Right ventricle myocardium superior (tissue), 1 donor: Measurements from ENCODE around the gene RGS9BP. TPM values are rescaled to one million over a fixed set of nuclear protein-coding genes. Genes with fewer than 3 reads are reported as not detected.
"Not testable (repeated sequence)": the region's sequence is repeated elsewhere in the genome, so short reads cannot be mapped to it uniquely, and the experiment has no call there.

Source experiments
- ATAC-seq: fragments of 200-7000 bp; cut with Tn5 transposase; one replicate; pipeline ENCODE4 v1.9.1; 2020; ENCODE audit warnings: mild to moderate bottlenecking; ENCODE audit not compliant: poor library complexity
- DNase-seq: peaks from one replicate; pipeline ENCODE4 v3.0.0-alpha.2; 2020
- intact Hi-C: fragments of 100-400 bp; cut with DNase I; formaldehyde crosslinking; loops from one replicate; pipeline ENCODE4 v1.11.2; 2022
- long read RNA-seq: library from polyadenylated mRNA; unstranded; transcript quantifications from one replicate; pipeline ENCODE4 v2.0.0, GENCODE V29; 2021
- total RNA-seq: library from RNA; stranded (reverse); fragmentation: NEBNext Ultra II Directional; extraction: Animal tissue kit (Norgen Biotek cat#: 25700); gene quantifications from one replicate; pipeline ENCODE4 v1.2.1, GENCODE V29; 2021
- donor health status: DM: no; HTN: yes; CAD: no; lungs with severe emphysema.

The RGS9BP gene
- total RNA-seq = 14.3 TPM
- long read RNA-seq, transcript RGS9BP-201 (1 exons, 2,894 nt) = major isoform, 31 of 31 reads
- long read RNA-seq, partial matches to known transcripts = 0 of 31 reads
- long read RNA-seq, other reads (novel, unspliced or antisense) = 0 of 31 reads

- ATAC-seq (peak; percentile 85), DNase-seq (peak; percentile 94)
- intact Hi-C loops = loop anchor here (10.0 kb wide), 1 partner anchor 91 kb away; the partner anchor contains the start of gene PDCD5
Observed at GRCh38 chr19:32675720-32676185, at the start of gene RGS9BP. TSS of gene RGS9BP (plus strand) at chr19:32675848. CDS start at chr19:32676264, 416 bp downstream.

- DNase-seq = no peak
- ATAC-seq = no peak
- intact Hi-C loops = no loop called here
Observed at GRCh38 chr19:32626969-32627368, 48.7 kb upstream of the RGS9BP start.

- DNase-seq = no peak
- peak; percentile 67 for ATAC-seq
- intact Hi-C loops = no loop called here
Observed at GRCh38 chr19:32627714-32628270, 47.9 kb upstream of the RGS9BP start.

GRCh38 chr19:32630338-32630737 is 45.3 kb upstream of the RGS9BP start:
- intact Hi-C loops = no loop called here
- no peak for DNase-seq

GRCh38 chr19:32631381-32631780 is 44.3 kb upstream of the RGS9BP start:
- DNase-seq = no peak
- no peak for ATAC-seq
- intact Hi-C loops = no loop called here

More at GRCh38 chr19:32630338-32630737, 45.3 kb upstream of the RGS9BP start:
- no peak for ATAC-seq

GRCh38 chr19:32637480-32637879 is 38.2 kb upstream of the RGS9BP start:
- no peak for ATAC-seq
- no peak for DNase-seq
- intact Hi-C loops = no loop called here

- no peak for DNase-seq
- intact Hi-C loops = no loop called here
Observed at GRCh38 chr19:32638625-32639024, 37.0 kb upstream of the RGS9BP start.

GRCh38 chr19:32642771-32643170 is 32.9 kb upstream of the RGS9BP start:
- intact Hi-C loops = no loop called here
- no peak for DNase-seq
- ATAC-seq = no peak

More at GRCh38 chr19:32638625-32639024, 37.0 kb upstream of the RGS9BP start:
- ATAC-seq = no peak

GRCh38 chr19:32646556-32646955 is 29.1 kb upstream of the RGS9BP start:
- ATAC-seq = no peak
- no peak for DNase-seq
- intact Hi-C loops = no loop called here

GRCh38 chr19:32647361-32647760 is 28.3 kb upstream of the RGS9BP start:
- ATAC-seq (no peak), DNase-seq (no peak)
- intact Hi-C loops = no loop called here

- ATAC-seq (peak; percentile 83), DNase-seq (peak; percentile 85)
- intact Hi-C loops = no loop called here
Observed at GRCh38 chr19:32649751-32650150, 25.9 kb upstream of the RGS9BP start.

GRCh38 chr19:32650671-32651070 is 25.0 kb upstream of the RGS9BP start:
- intact Hi-C loops = no loop called here
- DNase-seq (no peak), ATAC-seq (no peak)

- ATAC-seq (peak; percentile 78), DNase-seq (peak; percentile 67)
- intact Hi-C loops = no loop called here
Observed at GRCh38 chr19:32651729-32652140, 23.9 kb upstream of the RGS9BP start.

- ATAC-seq, intact Hi-C loops, DNase-seq: not testable (repeated sequence)
Observed at GRCh38 chr19:32652331-32652730, 23.3 kb upstream of the RGS9BP start.

GRCh38 chr19:32652894-32653598 is 22.6 kb upstream of the RGS9BP start:
- DNase-seq (peak; percentile 88), ATAC-seq (peak; percentile 66)
- intact Hi-C loops = no loop called here

- no peak for ATAC-seq
- intact Hi-C loops = no loop called here
- DNase-seq = no peak
Observed at GRCh38 chr19:32653599-32653915, 22.1 kb upstream of the RGS9BP start.

GRCh38 chr19:32656379-32656778 is 19.3 kb upstream of the RGS9BP start:
- intact Hi-C loops, ATAC-seq, DNase-seq: not testable (repeated sequence)

GRCh38 chr19:32658075-32658474 is 17.6 kb upstream of the RGS9BP start:
- intact Hi-C loops = no loop called here
- ATAC-seq (no peak), DNase-seq (no peak)

GRCh38 chr19:32658527-32658926 is 17.1 kb upstream of the RGS9BP start:
- intact Hi-C loops = no loop called here
- no peak for DNase-seq
- ATAC-seq = no peak

GRCh38 chr19:32661318-32661717 is 14.3 kb upstream of the RGS9BP start:
- intact Hi-C loops = no loop called here
- no peak for ATAC-seq
- DNase-seq = no peak
